ENCODE measurements around the gene HCST. TPM values are rescaled to one million over a fixed set of nuclear protein-coding genes. Genes with fewer than 3 reads are reported as not detected.

Gene HCST
- total RNA-seq, 1 experiment from 2014 or later = not detected

- no TSS peak for BruUV-seq (replicated peaks)
- TF ChIP-seq EZH2 (IDR thresholded peaks at IDR 0.05; ENCODE audit: low read length, unreplicated experiment) = no peak
- no peak for TF ChIP-seq CTCF (conservative IDR thresholded peaks at IDR 0.05; ENCODE audit: low read depth, low read length)
- no peak for TF ChIP-seq EZH2phosphoT487 (IDR thresholded peaks at IDR 0.05; ENCODE audit: borderline replicate concordance, low read length)
- H3K4me2 ChIP-seq (ENCODE audit: low read length) = peak overlapping the region; percentile 88
- peaks cover 9% of the 10 kb centered on the region for H3K4me1 ChIP-seq (ENCODE audit: insufficient read depth, low read length)
- no peak overlapping the region for H3K27ac ChIP-seq (ENCODE audit: low read length)
- peak overlapping the region; percentile 74; the same call in 1 of the 2 replicates for H3K4me3 ChIP-seq (ENCODE audit: low read length)
- no peaks in the 10 kb centered on the region for H3F3A ChIP-seq (ENCODE audit: low read length, unreplicated experiment)
- H3K36me3 ChIP-seq (ENCODE audit: low read depth, low read length) = no peaks in the 10 kb centered on the region
- ChIA-PET CTCF (no interaction called here), POLR2A (ENCODE audit: unreplicated experiment) (no interaction called here)
- no peaks in the 10 kb centered on the region for H4K20me1 ChIP-seq (ENCODE audit: low read length)
- intact Hi-C loops (cut with micrococcal nuclease) = loop anchor here (10.0 kb wide), 2 partner anchors 117 to 223 kb away; partner anchors contain the start of genes KMT2B, THAP8 and WDR62
- no peak overlapping the region for H2AFZ ChIP-seq (ENCODE audit: low read length)
- no peaks in the 10 kb centered on the region for H3K9me3 ChIP-seq (ENCODE audit: low read length)
- H3K79me2 ChIP-seq (ENCODE audit: low read length) = peaks cover 7% of the 10 kb centered on the region; the same call in 1 of the 2 replicates
- H3K27me3 ChIP-seq (ENCODE audit: low read length) = no peaks in the 10 kb centered on the region
- no peak for DNase-seq
- no peak overlapping the region for H3K9ac ChIP-seq (ENCODE audit: low read length)
- no peak for ATAC-seq
- H3K9me2 ChIP-seq (replicated peaks; ENCODE audit: low read length) = no peaks in the 10 kb centered on the region
These were observed 35.3 kb downstream of the HCST start for GRCh38 chr19:35937345-35938281.

GRCh38 chr19:35938282-35939224 is 36.2 kb downstream of the HCST start:
- Histone ChIP-seq H3F3A (ENCODE audit: low read length, unreplicated experiment) (no peaks in the 10 kb centered on the region), H3K27ac (ENCODE audit: low read length) (no peak overlapping the region), H3K9ac (ENCODE audit: low read length) (no peak overlapping the region), H3K9me3 (ENCODE audit: low read length) (no peaks in the 10 kb centered on the region), H3K4me2 (ENCODE audit: low read length) (peak overlapping the region; percentile 88; the same call in 1 of the 2 replicates), H3K4me3 (ENCODE audit: low read length) (no peak overlapping the region; the same call in 1 of the 2 replicates), H3K27me3 (ENCODE audit: low read length) (no peaks in the 10 kb centered on the region), H3K79me2 (ENCODE audit: low read length) (peaks cover 7% of the 10 kb centered on the region; the same call in 1 of the 2 replicates), H2AFZ (ENCODE audit: low read length) (no peak overlapping the region), H3K36me3 (ENCODE audit: low read depth, low read length) (no peaks in the 10 kb centered on the region), H3K4me1 (ENCODE audit: insufficient read depth, low read length) (peaks cover 9% of the 10 kb centered on the region), H4K20me1 (ENCODE audit: low read length) (no peaks in the 10 kb centered on the region), H3K9me2 (replicated peaks; ENCODE audit: low read length) (no peaks in the 10 kb centered on the region)
- CTCF ChIA-PET = no interaction called here
- POLR2A ChIA-PET (ENCODE audit: unreplicated experiment) = no interaction called here
- TF ChIP-seq CTCF (conservative IDR thresholded peaks at IDR 0.05; ENCODE audit: low read depth, low read length) (no peak), EZH2 (IDR thresholded peaks at IDR 0.05; ENCODE audit: low read length, unreplicated experiment) (no peak), EZH2phosphoT487 (IDR thresholded peaks at IDR 0.05; ENCODE audit: borderline replicate concordance, low read length) (no peak)
- BruUV-seq (replicated peaks) = no TSS peak
- ATAC-seq (no peak), DNase-seq (no peak)
- intact Hi-C loops (cut with micrococcal nuclease) = loop anchor here (10.0 kb wide), 2 partner anchors 116 to 224 kb away; partner anchors contain the start of genes KMT2B, THAP8 and WDR62
